Activated CD8-positive, alpha-beta memory T cell treated with anti-CD3 and anti-CD28 coated beads, Interleukin-2, amount 50 U/mL, for 24 hours (primary cell): Measurements from ENCODE around the gene DDX55.
"Not testable (repeated sequence)": the region's sequence is repeated elsewhere in the genome, so short reads cannot be mapped to it uniquely, and the experiment has no call there.

ENCODE experiments used
- DNase-seq: peaks from one replicate; pipeline ENCODE4 v3.0.0-alpha.2; 2020; ENCODE audit errors: extremely low read depth

Gene DDX55

GRCh38 chr12:123601602-123602489 lies at the start of gene DDX55:
TSS of gene DDX55 (plus strand) at chr12:123602099. CDS start at chr12:123602149, 50 bp downstream.
- peak; percentile 53 for DNase-seq

GRCh38 chr12:123554136-123554535 lies 47.8 kb upstream of the DDX55 start:
- DNase-seq, result not testable (repeated sequence)

GRCh38 chr12:123554843-123555242 lies 47.1 kb upstream of the DDX55 start:
- DNase-seq, result not testable (repeated sequence)

- not testable (repeated sequence) for DNase-seq
These were observed 43.4 kb upstream of the DDX55 start for GRCh38 chr12:123558487-123558886.

- no peak for DNase-seq
These were observed 42.4 kb upstream of the DDX55 start for GRCh38 chr12:123559468-123559867.

GRCh38 chr12:123571343-123571813 lies 30.5 kb upstream of the DDX55 start:
- DNase-seq, result no peak

- DNase-seq, result no peak
These were observed 29.5 kb upstream of the DDX55 start for GRCh38 chr12:123572391-123572790.

- DNase-seq, result no peak
These were observed 28.0 kb upstream of the DDX55 start for GRCh38 chr12:123573870-123574269.

- no peak for DNase-seq
These were observed 25.3 kb upstream of the DDX55 start for GRCh38 chr12:123576611-123577010.

- no peak for DNase-seq
These were observed 23.7 kb upstream of the DDX55 start for GRCh38 chr12:123578243-123578642.

GRCh38 chr12:123578829-123579228 lies 23.1 kb upstream of the DDX55 start:
- not testable (repeated sequence) for DNase-seq

- no peak for DNase-seq
These were observed 21.1 kb upstream of the DDX55 start for GRCh38 chr12:123580772-123581171.

- no peak for DNase-seq
These were observed 10.0 kb upstream of the DDX55 start for GRCh38 chr12:123591702-123592481.

- DNase-seq, result no peak
These were observed 6.2 kb upstream of the DDX55 start for GRCh38 chr12:123595729-123596128.

GRCh38 chr12:123597100-123597499 lies 4.8 kb upstream of the DDX55 start:
- no peak for DNase-seq

- no peak for DNase-seq
These were observed 3.4 kb upstream of the DDX55 start for GRCh38 chr12:123598522-123598921.

- no peak for DNase-seq
These were observed 2.6 kb upstream of the DDX55 start for GRCh38 chr12:123599310-123599709.

GRCh38 chr12:123599721-123600120 lies 2.2 kb upstream of the DDX55 start:
- no peak for DNase-seq

- DNase-seq, result no peak
These were observed 824 bp downstream of the DDX55 start for GRCh38 chr12:123602651-123603195.

- DNase-seq, result not testable (repeated sequence)
These were observed 1.6 kb downstream of the DDX55 start for GRCh38 chr12:123603495-123603894.

- no peak for DNase-seq
These were observed 5.9 kb downstream of the DDX55 start for GRCh38 chr12:123607756-123608155.

GRCh38 chr12:123608182-123608581 lies 6.3 kb downstream of the DDX55 start:
- no peak for DNase-seq
